RWPE1 (cell line): Measurements from ENCODE around the gene SCP2.

Experiments used
- CTCF ChIA-PET: fragments of 350-600 bp; sonication (Branson Sonifier 250); formaldehyde crosslinking; extraction: SDS; loops from one replicate; lab custom pipeline; 2021; lab: Yijun Ruan, JAX
- POLR2A ChIA-PET: fragments of 400-600 bp; formaldehyde crosslinking; extraction: SDS; loops from one replicate; lab custom pipeline; 2020; ENCODE audit warnings: antibody characterized with exemption; ENCODE audit not compliant: low non-redundant PET; lab: Yijun Ruan, JAX
- DNase-seq: peaks from one replicate; pipeline ENCODE4 v3.0.0; 2012; ENCODE audit warnings: low spot score
- H3K27ac ChIP-seq: fragments of 450-650 bp; 2 replicates; pipeline ENCODE4 v1.5.1; 2017
- CTCF ChIP-seq: fragments of 450-650 bp; conservative IDR thresholded peaks from 2 replicates; pipeline ENCODE4 v1.5.1; 2017; ENCODE audit warnings: low read depth, mild to moderate bottlenecking

The SCP2 gene, protein sequence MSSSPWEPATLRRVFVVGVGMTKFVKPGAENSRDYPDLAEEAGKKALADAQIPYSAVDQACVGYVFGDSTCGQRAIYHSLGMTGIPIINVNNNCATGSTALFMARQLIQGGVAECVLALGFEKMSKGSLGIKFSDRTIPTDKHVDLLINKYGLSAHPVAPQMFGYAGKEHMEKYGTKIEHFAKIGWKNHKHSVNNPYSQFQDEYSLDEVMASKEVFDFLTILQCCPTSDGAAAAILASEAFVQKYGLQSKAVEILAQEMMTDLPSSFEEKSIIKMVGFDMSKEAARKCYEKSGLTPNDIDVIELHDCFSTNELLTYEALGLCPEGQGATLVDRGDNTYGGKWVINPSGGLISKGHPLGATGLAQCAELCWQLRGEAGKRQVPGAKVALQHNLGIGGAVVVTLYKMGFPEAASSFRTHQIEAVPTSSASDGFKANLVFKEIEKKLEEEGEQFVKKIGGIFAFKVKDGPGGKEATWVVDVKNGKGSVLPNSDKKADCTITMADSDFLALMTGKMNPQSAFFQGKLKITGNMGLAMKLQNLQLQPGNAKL

DNA sequence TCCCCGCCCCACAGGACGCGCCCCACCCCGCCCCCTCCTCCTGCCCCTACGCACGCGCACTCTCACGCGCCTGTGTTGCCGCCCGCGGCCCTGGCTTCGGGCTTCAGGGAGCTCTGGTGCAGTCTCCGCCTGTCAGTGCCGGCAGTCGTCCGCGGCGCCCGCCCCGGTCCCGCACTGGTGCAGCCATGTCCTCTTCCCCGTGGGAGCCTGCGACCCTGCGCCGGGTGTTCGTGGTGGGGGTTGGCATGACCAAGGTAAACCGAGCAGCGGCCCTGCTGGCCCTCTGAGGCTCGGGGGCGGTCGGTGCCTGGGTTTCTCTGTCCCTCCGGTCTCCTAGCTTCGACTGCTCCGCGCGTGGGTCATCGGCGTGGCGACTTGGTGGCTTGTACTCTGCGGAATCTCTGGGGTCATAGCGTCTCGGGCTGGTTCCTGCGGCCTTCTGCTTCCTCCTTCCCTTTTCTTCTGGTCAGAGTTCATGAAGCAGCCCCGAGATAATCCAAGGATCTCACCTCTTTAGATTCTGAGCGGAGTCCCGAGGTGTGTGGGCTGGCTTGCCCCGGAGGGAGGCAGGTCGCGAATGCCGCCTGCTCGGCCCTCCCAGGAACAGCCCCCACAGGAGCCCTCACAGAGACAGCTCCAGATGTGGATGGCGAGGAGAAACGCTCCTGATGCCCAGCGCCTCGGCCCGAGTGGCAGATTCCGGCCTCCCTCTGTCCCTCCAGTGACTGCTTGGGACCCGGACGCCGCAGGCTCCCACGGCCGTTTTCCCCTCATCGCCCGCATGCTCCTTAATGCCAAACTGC is at the start of gene SCP2:
Gene SCP2, plus strand, starts transcription at position 65 of the 803 bp plus-strand sequence. Its CDS starts 121 bp downstream, at position 186.
- DNase-seq, result peak; percentile 77
- TF ChIP-seq CTCF, result no peak
- H3K27ac ChIP-seq, result peak within 1 kb of the TSS; percentile 67
- POLR2A ChIA-PET, result interaction anchor here (0.5 to 0.6 kb wide), 2 partner anchors 87 to 527 kb away, joined by 3 to 6 read pairs; no protein-coding TSS in a partner anchor
- CTCF ChIA-PET, result interaction anchor here (0.6 kb wide), 1 partner anchor 154 kb away, joined by 8 read pairs; no protein-coding TSS in a partner anchor

DNA sequence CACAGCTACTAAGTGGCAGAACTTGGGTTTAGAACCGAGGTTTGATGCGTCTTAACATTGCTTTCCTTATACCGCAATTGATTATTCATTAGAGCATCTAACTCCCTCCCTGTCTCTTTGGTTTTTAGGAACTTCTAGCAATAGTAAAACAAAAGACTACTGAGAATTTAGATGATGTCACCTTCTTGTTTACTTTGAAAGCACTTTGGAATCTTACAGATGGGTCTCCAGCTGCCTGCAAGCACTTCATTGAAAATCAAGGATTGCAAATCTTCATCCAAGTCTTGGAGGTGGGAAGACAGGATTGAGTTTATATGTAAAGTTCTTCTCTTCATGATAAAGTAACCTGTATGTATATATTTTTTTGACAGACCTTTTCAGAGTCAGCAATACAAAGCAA is 49.5 kb upstream of the SCP2 start:
- CTCF ChIA-PET, result no interaction called here
- TF ChIP-seq CTCF, result no peak
- POLR2A ChIA-PET, result no interaction called here
- no peak for DNase-seq
- H3K27ac ChIP-seq, result no peak overlapping the region

GRCh38 chr1:52880206-52880605 is 46.9 kb upstream of the SCP2 start:
- no peak for DNase-seq
- TF ChIP-seq CTCF, result no peak
- ChIA-PET CTCF (no interaction called here), POLR2A (no interaction called here)
- H3K27ac ChIP-seq, result no peak overlapping the region

DNA sequence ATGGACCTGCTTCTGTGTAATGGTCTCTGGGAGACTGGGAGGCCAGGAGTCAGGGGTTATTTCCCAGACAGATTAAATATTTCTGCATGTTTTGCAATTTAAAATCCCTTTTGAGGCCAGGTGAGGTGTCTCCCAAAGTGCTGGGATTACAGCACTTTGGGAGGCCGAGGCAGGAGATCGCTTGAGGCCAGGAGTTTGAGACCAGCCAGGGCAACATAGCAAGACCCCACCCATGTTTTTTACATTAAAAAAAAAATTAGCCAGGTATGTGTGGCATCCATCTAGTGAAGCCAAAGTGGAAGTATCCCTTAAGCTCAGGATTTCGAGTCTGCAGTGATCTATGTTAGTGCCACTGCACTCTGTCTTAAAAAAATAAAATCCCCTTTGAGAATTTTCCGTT is 39.6 kb upstream of the SCP2 start:
- CTCF ChIA-PET, result interaction anchor here (1.1 kb wide), 1 partner anchor 34 kb away, joined by 9 read pairs; the partner anchor contains the start of gene ECHDC2
- POLR2A ChIA-PET, result no interaction called here
- no peak for DNase-seq
- TF ChIP-seq CTCF, result no peak
- H3K27ac ChIP-seq, result no peak overlapping the region

DNA sequence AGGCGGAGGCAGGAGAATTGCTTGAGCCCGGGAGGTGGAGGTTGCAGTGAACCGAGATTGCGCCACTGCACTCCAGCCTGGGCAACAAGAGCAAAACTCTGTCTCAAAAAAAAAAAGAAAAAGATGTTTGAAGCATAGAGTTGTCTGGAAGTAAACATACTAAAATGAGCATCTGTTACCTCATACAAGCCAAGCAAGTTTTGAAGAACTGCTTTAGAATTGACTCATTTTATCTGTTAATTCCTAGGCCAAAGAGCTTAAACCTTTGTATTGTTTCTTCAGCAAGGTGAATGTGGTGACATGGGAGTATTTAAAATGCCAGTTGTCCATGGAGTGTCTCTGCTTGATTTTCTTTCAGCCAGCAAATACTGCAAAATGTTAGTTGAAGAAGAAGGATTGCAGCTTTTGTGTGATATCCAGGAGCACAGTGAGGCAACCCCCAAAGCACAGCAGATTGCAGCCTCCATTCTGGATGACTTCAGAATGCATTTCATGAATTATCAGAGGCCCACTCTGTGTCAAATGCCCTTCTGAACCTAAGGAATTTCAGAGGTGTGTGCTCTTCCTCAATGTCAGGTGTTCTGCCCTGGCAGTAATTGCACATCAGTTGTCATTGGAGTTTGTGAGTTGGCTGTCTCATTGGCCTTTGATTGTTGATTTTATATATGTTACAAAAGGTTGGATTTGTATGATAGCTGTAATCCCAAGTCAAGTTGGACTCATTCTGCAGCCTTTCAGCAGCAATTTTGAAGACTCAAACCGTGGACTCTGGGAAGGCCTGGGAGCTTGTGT is 34.5 kb upstream of the SCP2 start:
- ChIA-PET POLR2A (interaction anchor here (0.6 to 1.0 kb wide), 2 partner anchors 34 to 50 kb away, joined by 3 read pairs; partner anchors contain the start of gene ZYG11A), CTCF (no interaction called here)
- H3K27ac ChIP-seq, result no peak overlapping the region
- no peak for DNase-seq
- no peak for TF ChIP-seq CTCF
